Measurements from ENCODE around the gene LYPLAL1. TPM values are rescaled to one million over a fixed set of nuclear protein-coding genes. Genes with fewer than 3 reads are reported as not detected.

LYPLAL1 gene
- total and polyA plus RNA-seq, 2 of the 8 experiments (the other 6 are each of a cell fraction or from before 2014, with no cell fraction given) = 6.3 to 23.8 TPM

GRCh38 chr1:219177940-219178339 is 4.3 kb downstream of the LYPLAL1 start:
- no peak overlapping the region for H2AK5ac ChIP-seq (ENCODE audit: low read depth, low read length)
- CTCF ChIA-PET (ENCODE audit: partially characterized antibody) = no interaction called here
- no peak overlapping the region for H3K4me3 ChIP-seq (ENCODE audit: extremely low read depth in 1 of 4, insufficient read depth in 2 of 4, low read depth in 3 of 4, low read length in 4 of 4)

More at GRCh38 chr1:219177940-219178339, 4.3 kb downstream of the LYPLAL1 start:
- Histone ChIP-seq H3K9ac (replicated peaks in 1 of 4; ENCODE audit: extremely low read depth in 1 of 4, low read depth in 3 of 4, low read length in 3 of 4) (no peak overlapping the region), H4K20me1 (replicated peaks in 1 of 2; ENCODE audit: control insufficient read depth in 1 of 2, insufficient read depth in 2 of 2, low read length in 2 of 2) (no peaks in the 10 kb centered on the region), H3K18ac (ENCODE audit: extremely low read depth, low read length) (no peak overlapping the region), H2BK5ac (ENCODE audit: low read depth, low read length) (no peak overlapping the region), H3K14ac (ENCODE audit: insufficient read length) (no peak overlapping the region), H4K91ac (replicated peaks; ENCODE audit: insufficient read length, low read length) (no peak overlapping the region), H2BK120ac (replicated peaks; ENCODE audit: low read depth, low read length) (no peak overlapping the region), H4K5ac (ENCODE audit: insufficient read length, low read depth, low read length) (no peak overlapping the region), H3K9me3 (ENCODE audit: insufficient read depth in 2 of 2, low read depth in 1 of 2, low read length in 1 of 2) (no peaks in the 10 kb centered on the region), H3K27me3 (replicated peaks in 1 of 4; ENCODE audit: control insufficient read depth in 3 of 4, extremely low read depth in 1 of 4, insufficient read depth in 3 of 4, low read length in 3 of 4) (no peaks in the 10 kb centered on the region), H2AFZ (ENCODE audit: low read length) (no peak overlapping the region), H3K56ac (replicated peaks; ENCODE audit: insufficient read length, low read depth, low read length) (no peak overlapping the region), H2BK15ac (ENCODE audit: low read length) (no peak overlapping the region), H3K27ac (ENCODE audit: low read depth, low read length) (no peak overlapping the region), H3K79me2 (ENCODE audit: control insufficient read depth in 1 of 2, insufficient read depth in 2 of 2, low read length in 2 of 2) (peaks cover 0 to 18% of the 10 kb centered on the region in 2 experiments; a peak in 1 of 4 replicates), H3K23me2 (ENCODE audit: low read depth, low read length) (peaks cover 3% of the 10 kb centered on the region; the same call in 1 of the 2 replicates), H3K36me3 (ENCODE audit: control insufficient read depth in 2 of 4, insufficient read depth in 4 of 4, low read length in 3 of 4) (peaks cover 0 to 13% (median 0%) of the 10 kb centered on the region in 4 experiments; a peak in 2 of 8 replicates), H3K4me2 (ENCODE audit: insufficient read depth in 1 of 2, low read depth in 2 of 2, low read length in 2 of 2) (no peak overlapping the region), H3K79me1 (ENCODE audit: low read depth, low read length) (no peaks in the 10 kb centered on the region), H3K23ac (ENCODE audit: insufficient read length) (no peak overlapping the region), H2BK20ac (ENCODE audit: low read length) (no peak overlapping the region), H4K8ac (ENCODE audit: extremely low read depth, insufficient read depth, low read length) (no peak overlapping the region), H3K4ac (replicated peaks; ENCODE audit: insufficient read length, low read depth, low read length) (no peak overlapping the region), H2BK12ac (ENCODE audit: low read depth, low read length) (no peak overlapping the region), H3K4me1 (replicated peaks in 1 of 4; ENCODE audit: control insufficient read depth in 3 of 4, insufficient read depth in 4 of 4, low read length in 3 of 4) (peaks cover 0 to 4% (median 2%) of the 10 kb centered on the region in 4 experiments; a peak in 4 of 7 replicates)
- POLR2A ChIA-PET (ENCODE audit: partially characterized antibody) = no interaction called here
- TF ChIP-seq CTBP2 (IDR thresholded peaks at IDR 0.05; ENCODE audit: borderline replicate concordance, insufficient read depth, insufficient read length, low read length) (no peak), ZNF274 (IDR thresholded peaks at IDR 0.05; ENCODE audit: borderline replicate concordance, extremely low read depth, low read length) (no peak), RNF2 (IDR thresholded peaks at IDR 0.05; ENCODE audit: borderline replicate concordance, low read depth, low read length, missing control alignments, poor library complexity, severe bottlenecking) (no peak), SUZ12 (IDR thresholded peaks at IDR 0.05; ENCODE audit: low read length) (no peak), TCF12 (IDR thresholded peaks at IDR 0.05; ENCODE audit: low read depth, low read length) (no peak), TEAD4 (IDR thresholded peaks at IDR 0.05; ENCODE audit: low read depth, low read length) (no peak), GTF2F1 (IDR thresholded peaks at IDR 0.05; ENCODE audit: borderline replicate concordance, low read depth, low read length) (no peak), CBX5 (IDR thresholded peaks at IDR 0.05; ENCODE audit: low read depth, low read length) (no peak), HDAC6 (IDR thresholded peaks at IDR 0.05; ENCODE audit: low read depth, low read length) (no peak), ASH2L (IDR thresholded peaks at IDR 0.05; ENCODE audit: low read length) (no peak)
- 95% methylated on average over 1 of the region's 1 CpG; no CpG with 5 or more reads in 1 of the 2 experiments for WGBS, 2 experiments (ENCODE audit: extremely low coverage in 1 of 2, insufficient coverage in 1 of 2, insufficient read length in 1 of 2, insufficient replicate concordance in 2 of 2, low coverage in 1 of 2, low lambda C conversion rate in 2 of 2, missing lambda C conversion rate in 1 of 2)
- DNase-seq (ENCODE audit: low read depth in 1 of 2, low spot score in 2 of 2) (no peak), FAIRE-seq (no peak)

All from H1 (cell line).